HS-27A (cell line): ENCODE data around the gene GRID2.
"Not testable (repeated sequence)": the region's sequence is repeated elsewhere in the genome, so short reads cannot be mapped to it uniquely, and the experiment has no call there.

Experiments
- DNase-seq: peaks from one replicate; pipeline ENCODE4 v3.0.0-alpha.2; 2012; ENCODE audit warnings: low read depth, missing footprints

Gene GRID2

DNA sequence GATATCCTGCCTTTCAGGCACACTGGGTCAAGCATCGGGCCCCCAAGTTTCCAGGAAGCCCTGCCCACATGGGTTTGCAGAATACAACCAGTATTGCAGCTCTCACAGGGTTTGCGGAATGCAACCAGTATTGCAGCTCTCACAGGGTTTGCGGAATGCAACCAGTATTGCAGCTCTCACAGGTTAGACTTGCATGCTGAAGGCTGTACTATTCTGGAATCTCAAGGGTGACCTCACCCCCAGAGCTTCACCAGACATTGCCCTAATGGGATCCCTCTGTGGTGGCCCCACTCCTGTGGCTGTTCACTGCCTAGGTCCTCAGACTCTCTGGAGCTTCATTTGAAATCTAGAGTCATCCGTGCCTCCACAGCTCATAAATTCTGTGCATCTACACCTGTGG, 884.1 kb downstream of the GRID2 start:
- no peak for DNase-seq

DNA sequence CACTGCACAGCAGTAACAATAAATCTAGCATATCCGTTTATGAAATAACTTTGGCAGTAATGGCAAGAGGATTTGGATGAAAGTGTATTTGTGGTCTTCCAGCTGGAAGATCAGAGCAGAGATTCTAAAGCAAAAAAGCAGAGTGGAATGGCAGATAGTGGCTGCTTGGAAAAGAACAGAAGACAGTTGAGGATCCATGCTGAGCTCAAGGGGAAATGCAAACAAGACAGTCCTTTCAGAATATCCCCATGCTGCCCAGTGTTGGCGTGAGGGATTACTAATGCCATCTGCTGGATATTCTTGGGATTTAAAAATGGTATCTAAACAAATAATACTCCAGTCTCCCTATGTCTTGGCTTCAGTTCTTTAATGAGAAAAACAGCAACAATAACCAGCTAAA, 895.7 kb downstream of the GRID2 start:
- DNase-seq, result no peak

DNA sequence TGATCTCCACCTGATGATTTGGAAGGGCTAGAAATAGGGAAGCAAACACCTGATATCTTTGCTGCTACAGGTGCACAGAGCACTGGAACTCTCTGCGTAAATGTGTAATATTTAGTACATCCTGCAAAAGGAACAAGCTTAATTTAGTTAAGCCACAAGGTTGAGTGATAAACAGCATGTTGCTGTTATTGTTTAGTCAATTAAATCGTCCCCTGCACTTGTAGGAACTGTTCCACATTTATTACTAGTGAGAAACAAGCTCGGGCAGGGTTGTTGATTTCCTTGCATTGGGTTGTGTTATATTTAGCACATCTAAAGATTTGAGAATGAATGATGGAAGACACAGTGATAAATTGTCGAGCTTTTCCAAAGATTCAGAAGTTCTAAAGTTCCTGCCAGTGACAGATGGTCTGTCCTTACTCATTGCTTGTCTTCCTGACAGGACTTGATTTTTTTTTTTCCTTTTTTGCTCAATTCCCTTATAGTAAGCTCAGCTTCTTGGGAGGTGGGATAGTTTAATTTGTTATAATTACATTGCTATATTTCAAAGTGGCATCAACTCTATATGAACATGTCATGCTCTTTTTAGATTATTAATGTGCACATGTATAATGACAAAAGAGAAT, 897.8 kb downstream of the GRID2 start:
- no peak for DNase-seq

DNA sequence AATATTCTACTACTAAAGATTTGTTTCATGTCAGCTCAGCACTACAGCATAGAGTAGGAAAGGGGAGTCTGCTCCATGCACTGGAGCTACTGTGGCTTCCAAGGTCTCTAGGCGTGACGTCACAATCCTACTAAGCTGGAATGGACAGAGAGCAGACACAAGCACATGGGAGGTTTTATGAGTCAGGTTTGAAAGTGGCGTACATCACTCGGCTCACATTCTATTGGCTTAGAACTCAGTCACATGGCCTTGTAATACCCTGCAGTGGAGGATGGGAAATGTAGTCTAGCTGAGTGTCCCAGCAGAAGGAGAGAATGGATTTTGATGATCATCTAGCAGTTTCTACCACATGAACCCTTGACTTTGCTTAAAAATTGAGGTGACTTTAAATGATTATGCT, 899.9 kb downstream of the GRID2 start:
- DNase-seq, result no peak

DNA sequence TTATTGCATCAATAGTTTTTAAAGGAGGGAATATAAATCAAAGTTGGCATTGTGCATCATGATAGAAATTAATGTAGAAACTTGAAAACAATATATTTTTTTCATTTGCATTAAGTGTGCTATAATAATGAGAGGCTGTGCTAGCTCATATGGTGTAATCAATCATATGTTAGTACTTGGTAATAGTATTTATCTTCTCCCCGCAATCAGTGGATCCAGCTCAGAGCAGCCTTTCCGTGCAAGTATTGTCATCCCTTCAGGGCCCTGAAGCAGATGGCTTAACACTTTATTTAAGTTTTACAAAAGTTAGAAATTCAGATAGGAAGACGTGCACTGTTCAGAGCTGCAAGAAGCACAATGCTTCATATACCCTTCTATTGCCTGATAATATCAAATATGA, 908.5 kb downstream of the GRID2 start:
- no peak for DNase-seq

DNA sequence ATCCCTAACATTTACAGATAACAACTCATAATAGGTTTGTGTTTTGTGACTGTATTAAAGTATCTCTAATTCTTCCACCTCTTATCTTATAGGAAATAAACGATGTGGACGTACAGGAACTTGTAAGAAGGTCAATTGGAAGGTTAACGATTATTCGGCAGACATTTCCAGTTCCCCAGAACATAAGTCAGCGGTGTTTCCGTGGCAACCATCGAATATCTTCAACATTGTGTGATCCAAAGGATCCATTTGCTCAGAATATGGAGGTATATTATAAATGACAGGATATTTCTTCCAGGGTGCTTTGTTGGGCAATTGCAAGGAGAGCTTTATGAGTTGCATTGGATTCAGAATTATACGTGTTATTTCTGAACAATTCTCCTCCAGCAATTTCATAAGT, 912.9 kb downstream of the GRID2 start:
- no peak for DNase-seq

- no peak for DNase-seq
Observed at GRCh38 chr4:93217431-93217830, 913.7 kb downstream of the GRID2 start.

DNA sequence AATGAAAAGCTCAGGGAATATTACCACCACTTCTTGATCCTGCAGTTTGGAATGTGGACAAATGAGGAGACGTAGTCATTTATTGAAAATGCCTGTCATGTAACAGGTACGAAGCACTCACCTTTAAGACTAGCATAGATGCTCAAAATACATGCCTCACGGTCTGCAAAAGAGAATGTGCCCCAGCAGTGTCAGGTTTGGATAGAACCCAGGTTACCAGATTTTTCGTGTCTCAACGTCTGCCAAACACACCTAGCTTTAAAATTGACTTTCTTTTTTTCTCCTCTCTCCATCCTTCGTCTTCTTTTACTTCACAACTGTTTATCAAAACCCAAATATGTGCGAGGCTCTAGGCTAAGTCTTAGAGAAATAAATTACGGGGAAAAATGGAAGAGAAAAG, 918.0 kb downstream of the GRID2 start:
- no peak for DNase-seq

DNA sequence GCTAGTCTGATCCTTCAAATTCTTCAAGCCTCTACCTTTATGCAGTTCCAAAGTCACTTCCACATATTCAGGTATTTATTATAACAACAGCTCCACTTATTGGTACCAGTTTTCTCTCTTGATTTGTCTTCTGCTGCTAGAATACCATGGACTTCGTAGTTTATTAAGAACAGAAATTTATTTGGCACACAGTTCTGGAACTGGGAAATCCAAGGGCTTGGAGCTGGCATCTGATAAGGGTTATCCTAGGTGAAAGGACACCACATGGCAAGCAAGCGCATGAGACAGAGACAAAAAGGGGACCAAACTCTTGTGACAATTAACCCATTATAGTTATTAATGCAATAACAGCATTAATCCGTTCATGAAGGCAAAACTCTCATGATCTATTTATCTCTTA, 924.3 kb downstream of the GRID2 start:
- DNase-seq, result no peak

GRCh38 chr4:93232883-93233282, 929.1 kb downstream of the GRID2 start:
- no peak for DNase-seq

GRCh38 chr4:93237521-93237920, 933.8 kb downstream of the GRID2 start:
- no peak for DNase-seq

- DNase-seq, result no peak
Observed at GRCh38 chr4:93243262-93243661, 939.5 kb downstream of the GRID2 start.

- no peak for DNase-seq
Observed at GRCh38 chr4:93261207-93261606, 957.4 kb downstream of the GRID2 start.

DNA sequence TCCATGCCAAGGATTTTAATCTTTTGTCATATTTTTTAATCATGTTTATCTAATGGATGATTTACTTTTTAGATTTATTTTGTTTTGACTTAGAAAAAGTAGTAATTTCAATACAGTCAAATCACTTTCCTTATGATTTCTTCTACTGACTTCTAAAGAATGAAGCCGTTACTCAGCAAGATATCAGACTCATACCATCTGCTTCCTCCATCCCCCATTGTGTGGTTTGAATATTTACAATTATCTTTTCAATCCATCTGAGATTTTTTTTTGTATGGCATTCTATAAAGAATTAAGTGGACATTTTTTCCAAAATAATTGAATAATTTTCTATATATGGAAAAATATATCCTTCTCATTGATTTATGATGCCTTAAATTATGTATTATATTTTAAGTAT, 959.4 kb downstream of the GRID2 start:
- no peak for DNase-seq

GRCh38 chr4:93267747-93268146, 964.0 kb downstream of the GRID2 start:
- no peak for DNase-seq

DNA sequence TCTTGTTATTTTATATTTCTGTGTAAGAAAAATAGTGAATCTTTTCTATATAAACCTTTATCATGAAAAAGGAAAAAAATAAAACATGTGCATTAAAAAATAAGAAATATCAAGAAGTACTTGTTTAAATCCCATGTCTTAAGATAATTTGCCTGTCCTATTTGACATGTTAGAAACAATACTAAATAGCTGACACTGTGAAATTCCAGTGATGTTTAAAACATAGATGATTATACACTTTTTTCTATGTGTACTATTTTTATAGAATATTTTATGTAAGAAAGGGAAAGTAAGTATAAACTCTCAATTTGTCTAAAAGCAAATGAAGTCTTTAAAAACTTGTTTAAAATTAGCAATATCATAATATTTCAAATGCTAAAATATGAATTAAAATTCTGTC, 981.6 kb downstream of the GRID2 start:
- no peak for DNase-seq

DNA sequence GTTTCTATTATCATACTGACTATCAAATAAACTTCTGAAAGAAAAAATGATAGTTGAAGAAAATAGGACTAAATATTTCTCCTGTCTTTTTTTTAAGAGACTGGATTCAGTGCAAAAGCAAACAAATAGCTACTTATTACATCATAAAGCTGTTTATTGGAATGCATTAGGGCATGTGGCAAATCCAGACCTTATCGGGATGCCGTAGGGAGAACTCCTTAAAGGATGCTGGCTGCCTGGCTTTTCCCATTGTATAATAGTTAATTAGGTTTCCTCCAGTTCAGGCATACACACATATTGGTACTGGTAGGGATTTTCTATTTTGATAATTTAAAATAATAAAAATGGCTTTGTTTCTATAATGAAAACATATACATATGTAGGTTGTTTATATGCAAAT, 985.5 kb downstream of the GRID2 start:
- DNase-seq, result no peak

- no peak for DNase-seq
Observed at GRCh38 chr4:93289831-93290230, 986.1 kb downstream of the GRID2 start.

- DNase-seq, result no peak
Observed at GRCh38 chr4:93299118-93299517, 995.4 kb downstream of the GRID2 start.

DNA sequence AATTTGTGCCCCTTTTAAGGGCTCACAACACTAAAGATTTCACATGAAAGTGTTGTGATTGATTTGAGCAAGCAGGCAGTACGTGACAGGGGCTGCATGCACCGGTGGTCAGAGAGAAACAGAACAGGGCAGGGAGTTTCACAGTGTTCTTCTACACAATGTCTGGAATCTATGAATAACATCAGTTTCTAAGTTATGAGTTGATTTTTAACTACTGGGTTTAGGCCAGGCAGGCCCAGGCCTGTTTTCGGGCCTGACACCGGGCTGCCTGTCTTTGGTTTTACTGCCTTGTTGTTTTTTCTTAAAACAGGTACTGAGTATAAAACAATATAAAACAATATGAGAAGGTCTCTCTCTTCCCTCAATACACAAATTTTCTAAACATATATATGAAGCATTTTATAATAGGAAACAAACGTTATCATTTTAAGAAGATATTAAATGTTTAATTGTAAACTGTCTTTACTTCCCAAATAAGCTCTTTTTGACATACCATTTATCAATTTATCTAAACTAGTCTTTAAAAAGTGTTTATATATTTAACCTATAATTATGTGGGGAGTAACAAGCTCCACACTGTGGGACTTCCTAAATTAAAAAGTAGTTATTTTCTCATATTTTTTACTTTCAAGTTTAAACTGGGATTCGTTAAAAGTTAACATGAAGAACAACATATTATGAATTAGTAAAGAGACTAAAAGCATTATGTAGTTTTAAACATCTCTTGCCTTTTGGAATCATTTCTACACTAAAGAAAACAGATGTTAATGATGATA, 997.2 kb downstream of the GRID2 start:
- not testable (repeated sequence) for DNase-seq

DNA sequence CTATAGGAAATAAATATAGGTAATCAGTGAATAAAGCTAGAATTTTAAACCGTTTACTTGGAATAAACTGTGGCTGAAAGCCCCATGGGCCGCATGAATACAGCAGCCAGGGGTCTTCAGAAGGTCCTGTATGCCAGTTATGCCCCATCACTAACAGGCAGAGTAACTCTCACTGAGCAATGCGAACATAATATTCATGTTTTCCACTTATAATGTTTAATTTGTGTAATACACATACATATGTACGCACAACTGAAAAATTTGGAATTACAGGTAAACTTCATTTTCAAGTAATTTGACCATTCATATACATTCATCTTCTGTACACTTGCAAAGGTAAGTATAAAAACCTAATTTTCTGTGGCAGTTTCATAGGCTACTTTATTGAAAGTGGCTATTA, 998.5 kb downstream of the GRID2 start:
- DNase-seq, result no peak

DNA sequence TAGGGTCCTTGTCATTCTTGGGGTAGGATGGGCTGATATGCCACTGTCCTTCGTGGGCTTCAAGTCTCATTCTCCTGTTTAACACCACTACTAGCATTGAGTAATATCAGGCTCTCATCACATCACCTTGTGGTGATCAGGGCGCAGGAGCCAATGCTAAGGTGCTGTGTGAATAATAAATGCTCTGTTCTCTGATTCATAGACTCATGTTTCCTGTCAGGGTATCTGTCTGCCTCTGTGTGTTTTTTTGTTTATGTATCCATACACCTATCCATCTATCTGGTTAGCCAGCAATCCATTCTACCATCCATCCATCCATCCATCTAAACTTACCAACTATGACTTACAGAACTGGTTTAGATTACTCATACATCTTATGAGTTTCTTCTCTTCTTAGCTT, 999.7 kb downstream of the GRID2 start:
- DNase-seq, result no peak

DNA sequence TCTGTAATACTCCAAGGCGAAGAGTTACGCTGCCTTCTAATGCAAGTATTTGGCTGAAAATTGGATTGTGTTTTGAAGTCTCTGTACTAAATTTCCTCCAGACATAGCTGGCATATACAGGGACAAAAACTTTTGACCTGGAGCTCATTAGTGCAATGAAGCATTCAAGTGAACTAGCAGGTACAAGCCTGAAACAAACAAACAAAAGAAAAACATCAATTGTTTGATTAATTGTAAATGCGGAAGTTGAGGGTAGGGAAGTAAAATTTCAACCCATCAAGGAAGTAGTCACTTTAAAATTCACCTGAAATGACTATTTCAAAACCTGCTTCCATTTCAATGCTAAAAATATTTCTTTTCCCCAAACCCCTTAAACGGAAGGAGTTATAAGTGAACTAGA, 1008.5 kb downstream of the GRID2 start:
- no peak for DNase-seq

DNA sequence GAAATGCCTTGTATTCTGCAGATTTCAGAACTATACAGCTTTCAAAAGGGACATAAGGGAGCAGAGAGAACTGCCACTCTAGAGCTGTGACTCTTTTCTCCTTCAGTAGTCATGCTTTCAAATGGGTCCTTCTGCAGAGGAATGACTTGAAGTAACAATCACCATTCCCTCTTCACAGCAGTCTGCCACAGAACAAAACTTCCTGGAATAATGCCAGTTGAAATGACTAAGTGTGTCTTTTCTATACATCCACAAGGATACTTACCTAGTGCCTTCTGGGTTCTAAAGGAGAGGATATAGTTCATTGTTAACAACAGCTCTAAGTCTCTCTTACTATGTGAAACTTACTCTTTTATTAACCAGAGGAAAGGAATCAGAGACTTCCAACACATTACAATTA, 1009.4 kb downstream of the GRID2 start:
- no peak for DNase-seq
